Coronary artery (tissue), 2 donors: Measurements from ENCODE around the gene PFKL.

Source experiments
- DNase-seq: peaks from one replicate; pipeline ENCODE4 v3.0.0-alpha.2; 2017; ENCODE audit warnings: low spot score
- H3K27ac ChIP-seq, 2 donors: fragments of 200-600 bp; sonication (generic); one replicate each; pipeline ENCODE4 v1.5.1; 2016 to 2019
- H3K4me3 ChIP-seq: fragments of 200-600 bp; sonication (generic); 2 replicates; pipeline ENCODE4 v1.5.1; 2016; ENCODE audit warnings: mild to moderate bottlenecking, moderate library complexity
- CTCF ChIP-seq: fragments of 200-600 bp; sonication (generic); IDR thresholded peaks from one replicate; pipeline ENCODE4 v1.5.1; 2019; ENCODE audit warnings: antibody characterized with exemption

The PFKL gene

DNA sequence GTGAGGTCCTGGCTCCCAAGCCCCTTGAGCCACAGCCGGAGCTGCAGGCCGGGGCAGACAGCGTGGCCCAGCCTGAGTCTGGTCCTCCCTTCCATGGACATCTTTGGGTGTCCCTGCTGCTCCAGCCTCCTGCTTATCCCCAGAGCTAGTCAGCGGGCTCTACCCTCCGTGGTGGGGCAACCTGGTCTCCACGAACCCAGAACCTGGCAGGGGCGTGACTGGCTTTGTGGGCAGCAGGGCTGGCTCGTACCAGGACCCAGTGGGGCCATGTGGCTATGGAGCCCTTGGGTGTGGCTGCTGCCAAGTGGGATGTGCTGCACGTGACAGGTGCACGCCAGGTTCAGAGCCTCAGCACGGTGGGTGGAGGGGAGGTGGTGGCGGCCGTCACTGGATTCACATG lies 21.0 kb downstream of the PFKL start:
- no peak for TF ChIP-seq CTCF
- no peak for DNase-seq
- Histone ChIP-seq H3K4me3 (no peak overlapping the region), H3K27ac (no peak overlapping the region)

GRCh38 chr21:44321846-44322450 lies 22.1 kb downstream of the PFKL start:
- DNase-seq = no peak
- H3K27ac ChIP-seq = no peak overlapping the region
- no peak overlapping the region for H3K4me3 ChIP-seq
- no peak for TF ChIP-seq CTCF

DNA sequence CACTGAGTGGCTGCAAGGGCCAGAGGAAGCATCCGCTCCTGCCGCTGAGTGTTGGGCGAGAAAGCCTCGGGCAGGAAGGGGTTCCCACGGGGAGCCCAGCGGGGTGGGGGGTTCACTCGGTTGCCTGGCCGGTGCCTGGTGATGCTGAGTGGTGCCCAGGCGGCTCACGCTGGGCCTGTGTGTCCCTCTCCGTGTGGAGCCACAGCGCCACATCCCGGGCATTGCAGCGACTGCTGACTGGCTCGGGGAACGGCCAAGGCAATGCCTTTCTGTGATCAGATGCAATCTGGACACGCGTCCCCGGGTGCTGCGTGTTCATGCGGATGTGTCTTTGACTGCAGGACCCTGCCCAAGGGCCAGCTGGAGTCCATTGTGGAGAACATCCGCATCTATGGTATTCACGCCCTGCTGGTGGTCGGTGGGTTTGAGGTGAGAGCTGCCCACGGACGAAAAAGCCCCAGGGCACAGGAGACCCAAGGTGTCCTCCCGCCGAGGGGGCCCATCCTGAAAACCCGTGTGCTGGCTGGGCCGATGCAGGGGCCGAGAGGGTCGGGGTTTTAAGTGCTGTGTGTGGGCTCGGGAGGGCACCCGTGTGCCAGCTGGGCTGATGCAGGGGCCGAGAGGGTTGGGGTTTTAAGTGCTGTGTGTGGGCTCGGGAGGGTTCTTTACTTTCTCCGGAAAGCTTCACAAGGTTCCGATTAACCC lies 22.9 kb downstream of the PFKL start:
- no peak for TF ChIP-seq CTCF
- Histone ChIP-seq H3K27ac (no peak overlapping the region), H3K4me3 (no peak overlapping the region)
- no peak for DNase-seq

- no peak for DNase-seq
- Histone ChIP-seq H3K4me3 (no peak overlapping the region), H3K27ac (no peak overlapping the region)
- no peak for TF ChIP-seq CTCF
Observed at GRCh38 chr21:44323591-44323990, 23.7 kb downstream of the PFKL start.

GRCh38 chr21:44324106-44324853 lies 24.4 kb downstream of the PFKL start:
- no peak for DNase-seq
- no peak for TF ChIP-seq CTCF
- Histone ChIP-seq H3K4me3 (no peak overlapping the region), H3K27ac (no peak overlapping the region)

- no peak overlapping the region for H3K27ac ChIP-seq
- H3K4me3 ChIP-seq = no peak overlapping the region
- TF ChIP-seq CTCF = no peak
- DNase-seq = no peak
Observed at GRCh38 chr21:44324854-44325107, 24.9 kb downstream of the PFKL start.
